Fibroblast of skin of abdomen (primary cell): ENCODE measurements around the gene KIF6.

Source experiments
- DNase-seq: peaks from one replicate; pipeline ENCODE4 v3.0.0-alpha.2; 2013

The KIF6 gene

DNA sequence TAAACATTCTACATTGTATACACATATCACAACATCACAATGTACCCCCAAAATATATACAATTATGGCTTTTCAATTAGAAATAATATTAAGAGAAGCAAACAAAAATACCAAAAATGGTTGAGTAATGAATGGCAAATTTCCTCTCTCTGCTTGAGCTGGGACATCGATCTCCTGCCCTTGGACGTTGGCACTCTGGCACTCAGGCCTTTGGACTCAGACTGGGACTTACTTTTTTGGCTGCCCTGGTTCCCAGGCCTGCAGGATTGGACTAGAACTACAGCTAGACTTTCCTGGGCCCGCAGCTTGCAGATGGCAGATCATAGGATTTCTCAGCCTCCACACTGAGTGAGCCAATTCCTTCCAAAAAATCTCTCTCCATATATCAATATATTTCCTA lies 349.8 kb downstream of the KIF6 start:
- DNase-seq = no peak

DNA sequence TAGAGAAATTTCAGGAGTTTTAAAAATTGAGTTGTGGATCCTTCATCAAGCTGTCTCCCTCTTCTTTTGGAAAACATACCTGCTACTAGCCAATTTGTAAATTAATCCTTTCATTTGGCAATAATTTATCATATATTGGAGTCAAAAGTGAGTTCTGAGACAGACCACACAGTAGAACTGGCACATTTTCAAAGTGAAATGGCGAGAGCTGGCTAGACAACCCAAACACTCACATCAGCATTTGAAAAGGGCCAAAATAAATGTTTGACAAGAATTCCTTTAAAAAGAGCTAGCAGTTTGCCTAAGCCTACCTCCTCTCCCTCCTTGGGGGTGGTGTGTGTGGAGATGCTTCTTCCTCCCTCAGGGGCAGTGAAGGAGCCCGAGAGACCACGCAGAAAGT lies 354.8 kb downstream of the KIF6 start:
- DNase-seq = no peak

DNA sequence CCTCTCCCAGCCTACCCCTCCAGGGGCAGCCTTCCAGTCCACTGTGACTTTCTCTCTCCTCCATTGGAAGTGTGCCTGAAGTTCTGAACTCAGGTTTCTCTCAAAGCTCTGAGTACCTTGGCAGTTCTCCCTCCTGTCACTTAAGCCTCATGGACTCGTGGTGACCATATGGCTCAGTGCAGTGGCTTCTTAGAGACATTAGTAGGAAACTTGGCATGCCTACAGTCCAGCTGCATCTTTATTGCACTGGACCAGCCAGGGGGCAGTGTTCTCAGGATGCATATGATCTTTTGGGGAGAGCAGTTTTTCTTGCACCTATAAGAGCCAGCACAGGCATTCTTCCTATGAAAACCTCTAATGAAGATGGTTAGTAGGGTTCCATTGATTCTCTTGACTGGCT lies 355.2 kb downstream of the KIF6 start:
- DNase-seq = no peak

DNA sequence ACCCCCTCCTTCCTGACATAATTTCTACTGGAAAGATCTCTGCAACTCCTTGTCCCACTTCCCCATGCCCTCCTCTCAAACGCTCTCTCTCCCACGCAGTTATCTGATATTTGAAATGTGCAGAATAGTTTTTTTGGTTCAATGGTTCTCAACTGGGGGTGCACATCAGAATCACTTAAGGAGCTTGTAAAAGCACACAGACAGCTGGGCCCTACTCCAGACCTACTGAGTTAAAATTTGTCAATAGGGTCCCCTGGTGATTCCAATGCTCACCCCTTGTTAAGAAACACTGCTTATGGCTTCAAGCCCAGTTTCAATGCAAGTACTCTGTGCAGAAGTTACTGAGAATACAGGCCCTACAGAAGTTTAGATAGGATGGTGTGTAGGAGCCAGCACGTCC lies 357.5 kb downstream of the KIF6 start:
- no peak for DNase-seq

- DNase-seq = no peak
These were observed 358.1 kb downstream of the KIF6 start for GRCh38 chr6:39366931-39367618.

DNA sequence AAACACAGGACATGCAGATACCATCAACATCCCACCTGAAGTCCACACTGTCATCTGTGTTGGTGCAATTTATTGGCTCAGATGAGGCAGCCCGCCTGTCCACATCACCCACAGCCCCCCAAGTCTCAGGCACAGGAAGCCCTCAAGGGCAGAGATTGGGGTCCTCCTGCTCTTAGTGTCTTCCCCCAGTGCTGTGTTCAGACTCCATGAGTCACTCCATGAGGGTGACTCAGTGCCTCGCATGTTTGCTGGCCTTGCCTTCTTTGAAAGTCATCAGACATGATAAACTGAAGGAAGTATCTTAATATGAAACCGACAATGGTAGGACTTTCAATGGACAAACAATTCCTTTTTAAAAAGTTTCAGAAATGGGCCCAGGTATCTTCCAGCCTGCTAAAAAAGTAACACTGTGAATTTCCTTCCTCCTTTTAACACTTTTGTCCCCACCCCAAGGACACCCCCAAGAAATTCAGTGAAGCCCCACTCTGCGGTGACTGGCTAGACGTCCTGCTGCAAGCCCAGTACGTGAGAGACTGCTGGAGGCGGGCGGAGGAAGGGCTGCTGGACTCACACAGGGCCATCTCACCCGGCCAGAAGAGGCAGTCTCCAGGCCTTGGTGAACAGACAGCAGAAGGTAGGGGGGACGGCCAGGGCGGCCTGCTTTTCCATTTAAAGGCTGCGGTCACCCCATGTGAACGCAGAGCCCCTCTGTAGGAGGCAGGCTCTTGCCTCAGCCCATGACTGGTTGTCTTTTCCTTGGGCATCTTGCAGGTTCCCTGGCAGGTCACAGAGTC lies 359.7 kb downstream of the KIF6 start:
- DNase-seq = peak; percentile 76

GRCh38 chr6:39363280-39363679 lies 361.9 kb downstream of the KIF6 start:
- no peak for DNase-seq

- peak; percentile 43 for DNase-seq
These were observed 362.7 kb downstream of the KIF6 start for GRCh38 chr6:39362487-39362865.

DNA sequence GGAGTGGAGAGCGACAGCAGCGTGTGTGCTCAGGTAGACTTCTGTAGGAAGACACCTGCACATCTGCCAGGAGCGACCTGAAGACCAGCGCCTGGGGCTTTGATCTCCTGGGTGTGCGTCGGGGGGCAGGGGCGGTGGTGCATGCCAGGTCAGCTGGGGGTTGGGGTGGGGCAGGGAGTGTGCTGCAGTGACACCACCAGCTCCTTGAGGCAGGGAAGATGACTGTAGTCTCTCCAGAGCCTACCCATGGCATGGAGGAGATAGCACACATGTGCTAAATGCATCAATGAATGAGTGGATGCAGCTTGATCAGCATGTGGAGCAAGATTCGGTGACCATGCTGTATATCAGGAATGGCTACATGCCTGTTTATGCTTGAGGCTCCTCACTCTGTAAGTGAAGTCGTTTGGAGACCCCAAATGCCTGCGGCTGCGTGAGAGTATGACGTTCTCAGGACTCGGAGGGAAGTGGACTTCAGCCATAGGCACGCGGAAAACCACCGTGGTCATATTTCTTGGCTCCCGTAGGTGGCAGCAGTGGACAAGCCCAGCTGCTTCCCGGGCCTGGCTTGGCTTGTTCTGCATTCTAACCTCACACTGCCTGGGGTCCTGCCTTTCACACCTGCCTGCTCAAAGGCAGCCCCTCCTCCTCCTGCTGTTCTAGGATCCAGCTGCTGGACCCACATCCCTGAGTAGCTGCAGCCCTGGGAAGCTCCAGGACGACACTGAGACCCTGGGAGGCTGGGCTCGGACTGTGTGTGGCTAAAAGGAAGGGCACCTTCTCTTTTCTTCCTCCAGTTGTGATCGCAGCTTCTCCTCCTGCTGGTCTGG lies 363.3 kb downstream of the KIF6 start:
- DNase-seq = peak; percentile 65

DNA sequence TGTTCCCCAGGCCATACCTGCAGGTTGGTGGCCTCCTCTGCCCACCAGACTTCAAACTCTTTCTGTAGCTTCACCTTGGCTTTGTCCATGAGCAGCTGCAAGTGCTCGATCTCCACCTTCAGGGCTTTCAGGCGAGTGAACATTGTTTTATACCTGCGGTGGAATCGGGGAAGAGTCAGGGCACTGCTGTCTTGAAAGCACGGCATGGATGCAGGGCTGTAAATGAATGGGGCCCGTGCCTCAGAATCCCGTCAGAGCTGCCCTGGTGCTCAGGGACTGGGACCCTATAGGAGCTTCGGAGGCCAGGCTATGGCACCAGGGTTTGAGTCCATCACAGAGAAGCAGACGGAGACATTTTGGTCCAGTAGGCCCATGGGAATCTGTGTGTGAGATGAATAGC lies 364.8 kb downstream of the KIF6 start:
- DNase-seq = no peak

GRCh38 chr6:39357998-39358686 lies 367.1 kb downstream of the KIF6 start:
- peak; percentile 67 for DNase-seq

- DNase-seq = no peak
These were observed 371.4 kb downstream of the KIF6 start for GRCh38 chr6:39353698-39354315.

GRCh38 chr6:39350723-39351505 lies 374.3 kb downstream of the KIF6 start:
- no peak for DNase-seq

GRCh38 chr6:39348740-39349139 lies 376.5 kb downstream of the KIF6 start:
- DNase-seq = no peak

GRCh38 chr6:39347906-39348585 lies 377.2 kb downstream of the KIF6 start:
- DNase-seq = peak; percentile 50

- no peak for DNase-seq
These were observed 378.0 kb downstream of the KIF6 start for GRCh38 chr6:39347206-39347605.

- DNase-seq = no peak
These were observed 380.4 kb downstream of the KIF6 start for GRCh38 chr6:39344821-39345280.

- DNase-seq = no peak
These were observed 381.8 kb downstream of the KIF6 start for GRCh38 chr6:39343396-39343870.

DNA sequence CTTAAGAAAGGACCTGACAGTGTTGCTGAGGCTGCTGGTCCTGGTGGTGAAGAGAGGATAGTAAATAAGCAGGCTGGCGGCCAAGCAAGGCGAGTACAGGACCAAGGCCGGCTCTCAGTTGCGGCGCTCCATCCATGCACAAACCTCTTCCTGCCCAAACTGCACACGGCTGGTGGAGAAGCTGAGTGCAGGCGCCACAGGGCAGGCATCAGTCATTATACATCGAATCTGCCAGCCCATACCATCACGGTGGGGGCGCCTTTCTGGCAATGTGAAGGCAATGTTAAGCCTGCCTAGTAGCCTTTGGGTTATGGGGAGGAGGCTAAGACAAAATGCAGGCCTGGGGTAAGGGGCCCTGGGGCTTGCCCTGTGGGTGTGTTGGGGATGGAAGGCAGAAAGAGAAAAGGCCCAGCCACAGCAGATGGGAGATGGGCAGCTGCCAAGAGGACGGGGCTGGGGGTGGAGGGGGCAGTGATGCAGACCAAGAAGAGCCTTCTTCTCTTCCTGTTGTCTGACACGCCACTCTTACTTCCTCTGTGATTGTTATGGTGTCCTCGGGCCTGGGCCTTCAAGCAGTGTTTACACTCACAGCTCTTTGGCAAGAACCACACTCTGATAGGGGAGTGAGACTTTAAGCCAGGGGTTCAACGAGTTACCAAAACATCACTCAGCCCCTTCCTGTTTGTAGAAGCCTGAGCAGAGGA lies 382.4 kb downstream of the KIF6 start:
- DNase-seq = no peak

- no peak for DNase-seq
These were observed 383.3 kb downstream of the KIF6 start for GRCh38 chr6:39341937-39342336.
